ENCODE measurements around the gene RANBP3L.
"Not testable (repeated sequence)": the region's sequence is repeated elsewhere in the genome, so short reads cannot be mapped to it uniquely, and the experiment has no call there.

Gene RANBP3L

GRCh38 chr5:36209664-36210063 is 92.0 kb downstream of the RANBP3L start:
- Histone ChIP-seq H3K27me3 (ENCODE audit: control insufficient read depth in 1 of 2, insufficient read depth in 2 of 2, low read length in 2 of 2) (no peaks in the 10 kb centered on the region), H3K4me1 (ENCODE audit: control insufficient read depth in 1 of 2, insufficient read depth in 2 of 2, low read length in 2 of 2) (no peaks in the 10 kb centered on the region), H3K27ac (ENCODE audit: low read depth, low read length) (no peak overlapping the region), H3K36me3 (ENCODE audit: control insufficient read depth in 1 of 2, insufficient read depth in 2 of 2, low read length in 2 of 2) (peaks cover 9 to 34% of the 10 kb centered on the region in 2 donors), H3K9ac (ENCODE audit: low read depth in 1 of 2, low read length in 2 of 2) (no peak overlapping the region), H3K4me3 (ENCODE audit: low read depth in 1 of 2, low read length in 2 of 2) (no peak overlapping the region), H3K9me3 (ENCODE audit: control insufficient read depth in 1 of 2, low read length in 2 of 2) (no peaks in the 10 kb centered on the region)

DNA sequence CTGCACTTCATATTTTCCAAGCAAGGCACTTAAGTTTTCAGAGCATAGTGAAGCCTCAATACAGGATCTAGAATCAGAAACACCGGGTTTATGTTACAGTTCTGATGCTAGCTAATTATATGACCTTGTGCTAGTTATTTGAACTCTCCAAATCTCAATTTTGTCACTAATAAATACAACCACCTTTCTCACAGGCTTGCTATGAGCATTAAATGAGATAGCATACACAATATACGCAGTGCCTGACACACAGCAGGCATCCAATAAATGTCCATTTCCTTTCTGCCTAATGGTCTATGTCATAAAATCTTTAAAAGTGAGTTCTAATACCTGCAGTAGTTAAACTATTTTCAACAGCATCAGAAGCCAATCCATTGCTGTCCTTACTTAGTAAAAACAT is 92.9 kb downstream of the RANBP3L start:
- Histone ChIP-seq H3K9ac (ENCODE audit: low read depth in 1 of 2, low read length in 2 of 2) (no peak overlapping the region), H3K4me3 (ENCODE audit: low read depth in 1 of 2, low read length in 2 of 2) (no peak overlapping the region), H3K27ac (ENCODE audit: low read depth, low read length) (no peak overlapping the region), H3K9me3 (ENCODE audit: control insufficient read depth in 1 of 2, low read length in 2 of 2) (no peaks in the 10 kb centered on the region), H3K36me3 (ENCODE audit: control insufficient read depth in 1 of 2, insufficient read depth in 2 of 2, low read length in 2 of 2) (peaks cover 9 to 32% of the 10 kb centered on the region in 2 donors), H3K27me3 (ENCODE audit: control insufficient read depth in 1 of 2, insufficient read depth in 2 of 2, low read length in 2 of 2) (no peaks in the 10 kb centered on the region), H3K4me1 (ENCODE audit: control insufficient read depth in 1 of 2, insufficient read depth in 2 of 2, low read length in 2 of 2) (no peaks in the 10 kb centered on the region)

DNA sequence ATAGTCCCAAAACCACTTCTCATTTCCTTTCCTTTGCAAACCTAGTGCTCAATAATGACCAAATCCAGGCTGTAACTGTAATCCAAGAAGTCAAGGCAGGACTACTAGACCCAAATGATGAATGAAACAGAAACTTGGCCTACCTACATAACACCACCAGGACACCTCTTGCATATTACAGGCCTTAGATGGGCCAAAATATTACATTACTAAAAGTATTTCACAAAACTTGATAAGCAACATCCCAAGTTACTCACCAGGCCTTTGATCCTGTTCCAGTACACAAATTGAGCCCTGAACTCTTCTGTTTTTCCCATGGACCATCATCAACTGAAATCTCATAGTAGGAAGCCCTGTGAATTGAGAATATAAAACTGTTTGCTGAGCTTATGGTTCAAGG is 94.8 kb downstream of the RANBP3L start:
- no peaks in the 10 kb centered on the region for H3K4me1 ChIP-seq (ENCODE audit: control insufficient read depth in 1 of 2, insufficient read depth in 2 of 2, low read length in 2 of 2)
- no peak overlapping the region for H3K27ac ChIP-seq (ENCODE audit: low read depth, low read length)
- peaks cover 9 to 32% of the 10 kb centered on the region in 2 donors for H3K36me3 ChIP-seq (ENCODE audit: control insufficient read depth in 1 of 2, insufficient read depth in 2 of 2, low read length in 2 of 2)
- no peak overlapping the region for H3K9ac ChIP-seq (ENCODE audit: low read depth in 1 of 2, low read length in 2 of 2)
- no peak overlapping the region for H3K4me3 ChIP-seq (ENCODE audit: low read depth in 1 of 2, low read length in 2 of 2)
- H3K9me3 ChIP-seq (ENCODE audit: control insufficient read depth in 1 of 2, low read length in 2 of 2): no peaks in the 10 kb centered on the region
- H3K27me3 ChIP-seq (ENCODE audit: control insufficient read depth in 1 of 2, insufficient read depth in 2 of 2, low read length in 2 of 2): no peaks in the 10 kb centered on the region

GRCh38 chr5:36205329-36205728 is 96.4 kb downstream of the RANBP3L start:
- Histone ChIP-seq H3K9me3 (ENCODE audit: control insufficient read depth in 1 of 2, low read length in 2 of 2) (no peaks in the 10 kb centered on the region), H3K27ac (ENCODE audit: low read depth, low read length) (no peak overlapping the region), H3K4me3 (ENCODE audit: low read depth in 1 of 2, low read length in 2 of 2) (no peak overlapping the region), H3K9ac (ENCODE audit: low read depth in 1 of 2, low read length in 2 of 2) (no peak overlapping the region), H3K36me3 (ENCODE audit: control insufficient read depth in 1 of 2, insufficient read depth in 2 of 2, low read length in 2 of 2) (peaks cover 9 to 34% of the 10 kb centered on the region in 2 donors), H3K4me1 (ENCODE audit: control insufficient read depth in 1 of 2, insufficient read depth in 2 of 2, low read length in 2 of 2) (no peaks in the 10 kb centered on the region), H3K27me3 (ENCODE audit: control insufficient read depth in 1 of 2, insufficient read depth in 2 of 2, low read length in 2 of 2) (no peaks in the 10 kb centered on the region)

- no peak overlapping the region for H3K27ac ChIP-seq (ENCODE audit: low read depth, low read length)
- H3K27me3 ChIP-seq (ENCODE audit: control insufficient read depth in 1 of 2, insufficient read depth in 2 of 2, low read length in 2 of 2): no peaks in the 10 kb centered on the region
- H3K36me3 ChIP-seq (ENCODE audit: control insufficient read depth in 1 of 2, insufficient read depth in 2 of 2, low read length in 2 of 2): peaks cover 5 to 35% of the 10 kb centered on the region in 2 donors
- no peak overlapping the region for H3K4me3 ChIP-seq (ENCODE audit: low read depth in 1 of 2, low read length in 2 of 2)
- no peaks in the 10 kb centered on the region for H3K9me3 ChIP-seq (ENCODE audit: control insufficient read depth in 1 of 2, low read length in 2 of 2)
- H3K9ac ChIP-seq (ENCODE audit: low read depth in 1 of 2, low read length in 2 of 2): no peak overlapping the region
- no peaks in the 10 kb centered on the region for H3K4me1 ChIP-seq (ENCODE audit: control insufficient read depth in 1 of 2, insufficient read depth in 2 of 2, low read length in 2 of 2)
Observed at GRCh38 chr5:36202521-36202961, 99.2 kb downstream of the RANBP3L start.

GRCh38 chr5:36200513-36200912 is 101.2 kb downstream of the RANBP3L start:
- Histone ChIP-seq H3K36me3 (ENCODE audit: control insufficient read depth in 1 of 2, insufficient read depth in 2 of 2, low read length in 2 of 2) (peaks cover 15 to 41% of the 10 kb centered on the region in 2 donors), H3K27ac (ENCODE audit: low read depth, low read length) (no peak overlapping the region), H3K4me1 (ENCODE audit: control insufficient read depth in 1 of 2, insufficient read depth in 2 of 2, low read length in 2 of 2) (no peaks in the 10 kb centered on the region), H3K9ac (ENCODE audit: low read depth in 1 of 2, low read length in 2 of 2) (no peak overlapping the region), H3K4me3 (ENCODE audit: low read depth in 1 of 2, low read length in 2 of 2) (no peak overlapping the region), H3K9me3 (ENCODE audit: control insufficient read depth in 1 of 2, low read length in 2 of 2) (no peaks in the 10 kb centered on the region), H3K27me3 (ENCODE audit: control insufficient read depth in 1 of 2, insufficient read depth in 2 of 2, low read length in 2 of 2) (no peaks in the 10 kb centered on the region)

DNA sequence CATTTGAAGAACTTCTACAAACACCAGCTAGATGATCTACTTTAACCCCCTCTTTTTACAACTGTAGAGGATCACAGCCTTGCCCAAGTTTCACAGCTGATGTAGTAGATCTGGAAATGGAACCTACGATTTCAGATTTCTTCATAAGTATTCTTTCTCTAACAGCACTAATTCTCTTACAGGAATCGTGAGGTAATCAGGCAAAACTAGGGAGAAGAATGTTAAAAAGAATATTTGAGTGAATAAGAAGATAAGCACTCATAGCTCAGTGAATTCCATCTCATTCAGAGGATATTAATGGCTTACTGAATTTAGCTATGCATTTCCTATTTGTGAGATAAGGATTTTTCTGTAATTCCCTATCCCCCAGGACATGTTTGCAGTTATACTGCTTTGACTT is 102.1 kb downstream of the RANBP3L start:
- peaks cover 10 to 38% of the 10 kb centered on the region in 2 donors for H3K36me3 ChIP-seq (ENCODE audit: control insufficient read depth in 1 of 2, insufficient read depth in 2 of 2, low read length in 2 of 2)
- H3K27ac ChIP-seq (ENCODE audit: low read depth, low read length): no peak overlapping the region
- H3K9ac ChIP-seq (ENCODE audit: low read depth in 1 of 2, low read length in 2 of 2): no peak overlapping the region
- H3K27me3 ChIP-seq (ENCODE audit: control insufficient read depth in 1 of 2, insufficient read depth in 2 of 2, low read length in 2 of 2): no peaks in the 10 kb centered on the region
- H3K4me1 ChIP-seq (ENCODE audit: control insufficient read depth in 1 of 2, insufficient read depth in 2 of 2, low read length in 2 of 2): no peaks in the 10 kb centered on the region
- H3K9me3 ChIP-seq (ENCODE audit: control insufficient read depth in 1 of 2, low read length in 2 of 2): no peaks in the 10 kb centered on the region
- H3K4me3 ChIP-seq (ENCODE audit: low read depth in 1 of 2, low read length in 2 of 2): no peak overlapping the region

DNA sequence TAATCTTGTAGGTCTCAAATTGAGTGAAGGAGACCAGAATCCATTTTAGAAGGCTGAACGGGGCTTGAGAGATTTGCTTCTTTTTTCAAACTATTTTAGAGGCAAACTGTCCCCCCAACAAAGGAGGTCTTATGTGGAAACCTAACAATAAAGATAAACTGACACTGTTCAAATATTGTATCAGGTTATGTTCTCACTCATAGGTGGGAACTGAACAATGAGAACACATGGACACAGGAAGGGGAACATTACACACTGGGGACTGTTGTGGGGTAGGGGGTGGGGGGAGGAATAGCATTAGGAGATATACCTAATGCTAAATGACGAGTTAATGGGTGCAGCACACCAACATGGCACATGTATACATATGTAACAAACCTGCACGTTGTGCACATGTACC is 102.9 kb downstream of the RANBP3L start:
- peaks cover 10 to 38% of the 10 kb centered on the region in 2 donors for H3K36me3 ChIP-seq (ENCODE audit: control insufficient read depth in 1 of 2, insufficient read depth in 2 of 2, low read length in 2 of 2)

More for the DNA sequence above, 102.9 kb downstream of the RANBP3L start:
- not testable (repeated sequence) for H3K27ac ChIP-seq (ENCODE audit: low read depth, low read length); H3K27me3 ChIP-seq (ENCODE audit: control insufficient read depth in 1 of 2, insufficient read depth in 2 of 2, low read length in 2 of 2); H3K9ac ChIP-seq (ENCODE audit: low read depth in 1 of 2, low read length in 2 of 2); H3K4me3 ChIP-seq (ENCODE audit: low read depth in 1 of 2, low read length in 2 of 2); H3K9me3 ChIP-seq (ENCODE audit: control insufficient read depth in 1 of 2, low read length in 2 of 2); H3K4me1 ChIP-seq (ENCODE audit: control insufficient read depth in 1 of 2, insufficient read depth in 2 of 2, low read length in 2 of 2)

All from duodenal mucosa (tissue), 2 donors.